Hematopoietic multipotent progenitor cell treated with erythropoietin and hydrocortisone succinate and interleukin-3 and kit ligand, for 8 days (in vitro differentiated cells): ENCODE measurements around the gene MEGF6.
"Not testable (repeated sequence)": the region's sequence is repeated elsewhere in the genome, so short reads cannot be mapped to it uniquely, and the experiment has no call there.

ENCODE experiments used
- DNase-seq: peaks from one replicate; pipeline ENCODE4 v3.0.0-alpha.2; 2015

Gene MEGF6

DNA sequence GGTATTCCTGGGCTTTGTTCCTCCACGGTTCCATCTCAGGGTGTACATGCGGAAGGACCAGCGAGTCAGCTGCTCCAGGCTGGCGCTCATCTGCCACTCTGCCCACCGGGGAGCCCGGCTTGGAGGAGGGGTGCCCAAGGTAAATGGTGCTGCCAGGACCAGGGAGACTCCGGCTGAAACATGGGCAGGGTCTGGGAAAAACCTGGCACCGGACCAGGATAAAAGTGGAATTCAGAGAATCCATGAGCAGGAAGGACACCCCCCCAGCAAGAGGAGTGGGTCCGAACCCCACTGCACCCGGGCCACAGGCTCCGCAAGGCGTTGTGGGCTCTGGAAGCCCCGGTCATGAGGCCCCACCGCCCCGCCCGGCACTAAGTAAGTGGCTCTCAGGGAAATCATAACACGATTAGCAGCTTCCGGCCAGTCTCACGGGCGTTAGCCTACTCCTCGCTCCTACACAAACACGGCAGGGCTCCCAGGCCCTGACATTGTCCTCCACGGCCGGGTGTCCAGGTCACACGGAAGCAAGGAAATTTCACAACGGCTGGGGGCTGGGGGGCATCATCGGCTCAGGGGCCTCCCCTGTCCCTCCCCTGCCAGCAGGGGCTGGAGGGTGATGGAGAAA, 21.1 kb downstream of the MEGF6 start:
- no peak for DNase-seq

DNA sequence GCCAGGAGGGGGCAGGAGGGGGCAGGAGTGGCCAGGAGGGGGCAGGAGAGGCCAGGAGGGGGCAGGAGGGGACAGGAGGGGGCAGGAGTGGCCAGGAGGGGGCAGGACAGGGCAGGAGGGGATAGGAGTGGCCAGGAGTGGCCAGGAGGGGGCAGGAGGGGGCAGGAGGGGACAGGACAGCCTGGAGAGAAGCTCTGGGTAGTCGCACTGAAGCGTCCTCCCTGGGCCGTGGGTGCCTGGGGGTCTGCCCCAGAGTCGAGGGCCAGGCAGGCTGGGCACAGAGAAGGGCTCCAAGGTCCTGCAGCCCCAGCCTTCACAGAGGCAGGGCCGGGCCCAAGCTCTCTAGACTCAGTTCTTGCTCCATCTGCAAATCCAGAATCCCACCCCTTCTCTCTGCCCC, 22.9 kb downstream of the MEGF6 start:
- no peak for DNase-seq

DNA sequence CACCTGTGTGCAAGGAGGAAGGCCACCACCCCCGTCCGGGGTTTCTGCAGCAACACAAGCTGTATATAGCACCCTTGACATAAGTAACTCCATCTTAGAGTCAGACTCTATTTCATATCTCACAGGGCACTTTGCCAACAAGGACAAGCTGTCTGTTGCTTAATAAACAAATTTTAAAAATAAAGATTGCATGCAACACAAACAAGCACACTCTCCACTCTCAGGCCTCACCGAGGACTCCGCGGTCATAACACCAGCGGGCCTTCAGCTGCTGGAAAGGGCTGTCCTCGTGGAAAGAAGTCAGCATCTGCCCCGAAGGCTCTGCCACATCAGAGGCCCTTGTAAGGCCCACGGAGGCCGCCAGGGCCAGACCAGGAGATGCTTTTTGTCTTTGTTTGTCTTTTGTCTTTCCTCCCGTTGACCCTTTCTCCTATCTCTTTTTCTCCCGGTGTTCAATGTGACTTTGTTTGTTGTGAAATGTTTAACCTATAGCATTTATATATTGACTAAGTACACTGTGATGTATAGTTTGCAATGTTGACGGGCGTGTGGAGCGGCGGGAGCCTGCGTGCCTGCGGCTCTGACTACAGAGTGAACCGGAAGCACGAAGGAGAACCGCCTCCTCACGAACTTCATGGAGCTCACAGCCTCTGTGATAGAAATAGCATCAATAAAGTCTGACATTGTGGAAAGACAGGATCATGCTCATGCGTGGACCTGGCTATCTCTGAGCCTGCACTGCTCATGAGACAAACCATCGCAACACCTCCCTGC, 24.1 kb downstream of the MEGF6 start:
- DNase-seq: no peak

DNA sequence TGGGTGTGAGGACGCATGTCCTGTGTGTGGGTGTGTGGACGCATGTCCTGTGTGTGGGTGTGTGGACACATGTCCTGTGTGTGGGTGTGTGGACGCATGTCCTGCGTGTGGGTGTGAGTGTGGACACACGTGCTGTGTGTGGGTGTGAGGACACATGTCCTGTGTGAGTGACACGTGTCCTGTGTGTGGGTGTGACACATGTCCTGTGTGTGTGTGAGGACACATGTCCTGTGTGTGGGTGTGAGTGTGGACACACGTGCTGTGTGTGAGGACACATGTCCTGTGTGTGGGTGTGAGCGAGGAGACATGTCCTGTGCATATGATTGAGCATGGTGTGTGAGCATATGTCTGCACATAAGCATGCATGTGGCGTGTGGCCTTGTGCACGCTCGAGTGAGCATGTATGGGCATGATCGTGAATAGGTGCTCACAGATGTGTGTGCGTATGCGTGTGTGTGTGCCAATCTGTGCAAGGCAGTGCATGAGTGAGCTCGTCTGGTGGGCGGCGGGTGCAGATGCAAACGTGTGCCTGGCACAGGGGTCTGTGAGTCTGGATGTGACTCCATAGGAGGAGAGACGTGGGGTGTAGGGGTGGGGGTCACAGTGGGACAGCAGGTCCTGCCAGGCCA, 25.3 kb downstream of the MEGF6 start:
- DNase-seq: no peak

DNA sequence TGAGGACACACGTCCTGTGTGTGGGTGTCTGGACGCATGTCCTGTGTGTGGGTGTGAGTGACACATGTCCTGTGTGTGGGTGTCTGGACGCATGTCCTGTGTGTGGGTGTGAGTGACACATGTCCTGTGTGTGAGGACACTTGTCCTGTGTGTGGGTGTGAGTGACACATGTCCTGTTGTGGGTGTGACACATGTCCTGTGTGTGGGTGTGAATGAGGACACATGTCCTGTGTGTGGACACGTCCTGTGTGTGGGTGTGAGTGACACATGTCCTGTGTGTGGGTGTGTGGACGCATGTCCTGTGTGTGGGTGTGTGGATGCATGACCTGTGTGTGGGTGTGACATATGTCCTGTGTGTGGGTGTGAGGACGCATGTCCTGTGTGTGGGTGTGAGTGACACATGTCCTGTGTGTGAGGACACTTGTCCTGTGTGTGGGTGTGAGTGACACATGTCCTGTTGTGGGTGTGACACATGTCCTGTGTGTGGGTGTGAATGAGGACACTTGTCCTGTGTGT, 25.9 kb downstream of the MEGF6 start:
- not testable (repeated sequence) for DNase-seq

GRCh38 chr1:3584915-3585314, 26.4 kb downstream of the MEGF6 start:
- no peak for DNase-seq

DNA sequence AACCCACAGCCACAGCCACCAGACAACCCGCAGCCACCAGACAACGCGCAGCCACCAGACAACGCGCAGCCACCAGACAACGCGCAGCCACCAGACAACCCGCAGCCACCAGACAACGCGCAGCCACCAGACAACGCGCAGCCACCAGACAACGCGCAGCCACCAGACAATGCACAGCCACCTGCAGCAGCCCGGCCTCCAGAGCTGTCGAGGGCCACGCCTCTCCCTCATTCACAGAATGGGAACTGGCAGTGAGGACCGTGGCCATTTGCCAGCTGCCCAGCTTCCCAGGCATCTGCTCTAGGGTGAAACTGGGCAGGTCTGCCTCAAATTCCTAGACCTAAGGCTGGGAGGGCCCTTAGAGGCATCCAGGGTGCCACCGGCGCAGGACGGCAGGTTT, 27.6 kb downstream of the MEGF6 start:
- not testable (repeated sequence) for DNase-seq

DNA sequence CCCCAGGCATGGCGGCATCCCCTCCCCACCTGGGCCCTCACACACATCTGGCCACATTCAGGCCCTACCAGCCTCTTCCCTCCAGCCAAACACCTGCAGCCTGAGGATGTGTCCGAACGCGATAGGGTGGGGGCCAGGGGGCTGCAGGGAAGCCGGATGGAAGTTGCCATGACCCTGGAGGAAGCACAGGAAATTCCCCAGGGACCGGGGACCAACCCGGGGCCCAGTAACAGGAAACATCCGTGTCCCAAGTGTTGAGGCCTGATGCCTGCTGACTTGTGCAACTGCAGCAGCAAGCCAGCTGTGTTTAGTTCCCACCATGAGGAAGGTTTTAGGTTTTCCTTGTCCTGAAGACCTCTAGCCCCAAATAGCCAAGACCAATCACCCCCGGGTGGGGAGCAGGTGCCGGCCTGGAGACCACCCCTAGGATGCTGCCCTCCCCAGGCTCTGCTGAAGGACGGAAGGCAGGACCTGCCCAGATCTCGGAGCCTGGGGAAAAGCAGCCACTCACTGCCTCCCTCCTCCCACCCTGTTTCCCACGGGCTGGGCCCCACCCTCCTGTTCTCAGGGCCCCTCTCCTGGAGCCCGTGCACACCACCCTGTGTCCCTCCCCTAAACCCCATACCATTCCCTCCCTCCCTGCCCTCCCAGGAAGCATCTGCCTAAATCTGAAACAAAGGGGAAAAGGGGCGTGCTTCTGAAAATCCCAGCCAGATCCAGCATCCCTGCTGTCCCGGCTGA, 29.8 kb downstream of the MEGF6 start:
- DNase-seq: no peak

GRCh38 chr1:3580231-3580630, 31.1 kb downstream of the MEGF6 start:
- DNase-seq: no peak

DNA sequence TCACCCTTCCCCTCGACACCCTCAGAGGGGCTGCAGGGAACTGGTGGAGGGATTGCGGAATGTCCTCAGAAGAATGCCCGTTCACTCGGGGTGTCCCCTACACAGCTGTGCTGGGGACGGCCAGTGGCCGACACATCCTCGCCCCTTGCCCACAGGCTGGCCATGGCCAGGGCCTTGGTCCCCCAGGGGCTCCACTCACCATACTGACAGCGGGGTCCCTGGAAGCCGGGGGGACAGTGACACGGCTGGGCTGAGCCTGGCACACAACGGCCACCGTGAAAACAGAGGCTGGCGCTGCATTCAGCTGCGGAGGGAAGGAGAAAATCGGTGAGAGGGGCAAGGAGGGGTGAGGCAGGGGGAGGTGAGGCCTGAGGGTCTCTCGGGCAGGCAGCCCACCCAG, 31.7 kb downstream of the MEGF6 start:
- no peak for DNase-seq

DNA sequence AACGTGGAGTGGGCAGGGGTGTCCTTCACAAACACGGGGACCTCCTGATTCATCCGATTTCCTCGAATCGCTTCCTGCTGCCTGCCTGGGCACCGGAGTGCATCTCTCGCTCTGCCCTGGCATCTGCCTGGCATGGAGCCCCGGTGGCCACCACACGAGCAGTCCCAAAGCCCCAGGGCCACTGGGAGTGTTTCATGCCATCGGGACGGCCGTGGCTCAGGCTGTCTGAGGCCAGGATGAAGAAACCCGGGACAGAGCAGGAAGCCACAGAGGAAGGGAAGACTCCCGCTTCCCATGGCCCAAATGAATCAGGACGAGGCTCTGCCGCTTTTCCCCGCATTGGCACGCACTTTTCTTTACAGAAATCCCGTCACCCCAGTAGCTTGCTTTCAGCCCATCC, 32.4 kb downstream of the MEGF6 start:
- DNase-seq: no peak

DNA sequence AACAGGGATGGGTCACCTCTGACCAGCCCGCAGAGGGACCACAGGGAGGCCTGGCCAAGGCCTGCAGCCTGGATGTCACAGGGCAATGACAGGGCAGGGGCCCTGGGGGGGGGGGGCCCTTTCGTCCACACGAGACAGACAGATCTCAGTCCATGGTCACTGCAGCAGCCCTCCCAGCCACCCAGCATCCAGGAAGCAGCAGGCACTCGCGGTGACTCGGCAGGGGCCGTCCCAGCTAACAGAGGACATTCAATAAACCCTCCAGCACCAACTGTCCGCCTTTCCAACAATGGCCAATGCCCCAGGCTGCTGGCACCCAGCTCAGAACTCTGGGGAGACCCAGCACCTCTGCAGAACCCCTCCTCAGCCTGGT, 32.9 kb downstream of the MEGF6 start:
- DNase-seq: no peak

GRCh38 chr1:3577711-3578432, 33.4 kb downstream of the MEGF6 start:
- DNase-seq: no peak

DNA sequence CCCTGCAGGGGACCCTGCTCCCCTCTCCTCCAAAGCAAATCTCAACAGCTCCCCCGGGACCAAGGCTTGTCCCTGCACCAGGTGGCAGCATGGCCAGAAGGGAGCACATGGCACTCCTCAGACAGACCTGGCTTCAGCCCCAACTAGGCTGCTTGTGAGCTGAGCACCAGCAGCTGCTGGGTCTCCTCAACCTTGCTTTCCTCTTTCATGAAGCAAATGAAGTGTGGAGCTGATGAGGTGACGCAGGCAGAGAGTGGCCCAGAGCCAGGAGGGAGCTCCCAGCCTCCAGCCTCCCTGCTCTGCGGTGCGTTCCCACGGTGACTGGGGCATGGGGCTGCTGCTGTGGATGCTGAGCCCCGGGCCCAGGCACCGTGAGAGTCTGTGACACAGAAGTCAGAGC, 34.0 kb downstream of the MEGF6 start:
- DNase-seq: no peak

DNA sequence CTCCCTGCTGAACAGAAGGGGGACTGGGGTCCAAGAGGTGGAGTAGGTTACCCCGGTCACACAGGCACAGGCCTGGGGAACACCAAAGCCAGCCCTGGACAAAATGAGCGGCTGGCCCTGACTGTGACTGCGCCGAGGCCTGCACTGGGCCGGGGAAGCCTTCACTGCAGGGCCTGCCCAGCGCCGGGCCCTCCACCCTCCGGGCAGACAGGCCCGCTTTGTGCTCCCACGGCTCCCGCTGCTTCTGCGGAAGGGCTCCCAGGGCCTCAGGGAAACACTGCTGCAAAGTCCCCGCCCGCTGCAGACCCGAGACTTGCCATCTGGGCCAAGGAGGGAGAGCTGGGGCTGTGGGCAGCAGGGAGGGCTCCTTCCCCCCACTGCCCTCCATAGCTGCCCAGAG, 35.3 kb downstream of the MEGF6 start:
- DNase-seq: no peak

DNA sequence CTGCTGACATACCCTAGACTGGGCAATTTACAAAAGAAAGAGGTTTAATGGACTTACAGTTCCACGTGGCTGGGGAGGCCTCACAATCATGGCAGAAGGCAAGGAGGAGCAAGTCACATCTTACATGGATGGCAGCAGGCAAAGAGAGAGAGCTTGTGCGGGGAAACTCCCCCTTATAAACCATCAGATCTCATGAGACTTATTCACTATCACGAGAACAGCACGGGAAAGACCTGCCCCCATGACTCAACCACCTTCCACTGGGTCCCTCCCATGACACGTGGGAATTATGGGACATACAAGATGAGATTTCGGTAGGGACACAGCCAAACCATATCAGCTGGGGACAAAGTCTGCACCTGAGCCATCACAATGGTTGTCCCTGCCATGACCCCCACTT, 35.8 kb downstream of the MEGF6 start:
- DNase-seq: not testable (repeated sequence)

DNA sequence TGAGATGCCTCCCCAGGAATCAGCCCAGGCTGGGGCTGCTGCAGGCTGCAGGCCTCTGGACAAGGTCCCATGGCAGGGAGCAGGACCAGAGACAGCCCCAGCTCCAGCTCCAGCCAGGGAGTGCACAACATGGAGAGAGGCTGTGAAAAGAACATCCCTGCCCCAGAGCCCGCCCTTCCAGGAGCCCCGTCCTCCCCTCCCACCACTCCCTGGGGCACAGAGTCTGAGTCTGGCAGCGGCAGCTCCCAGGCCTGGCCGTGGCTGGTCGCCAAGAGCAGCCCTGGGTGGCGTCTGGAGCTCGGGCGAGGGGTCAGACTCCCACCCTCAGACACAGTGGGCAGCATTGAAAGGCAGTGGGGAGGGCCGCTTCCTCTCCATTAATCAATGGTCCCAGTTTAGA, 37.8 kb downstream of the MEGF6 start:
- DNase-seq: no peak

DNA sequence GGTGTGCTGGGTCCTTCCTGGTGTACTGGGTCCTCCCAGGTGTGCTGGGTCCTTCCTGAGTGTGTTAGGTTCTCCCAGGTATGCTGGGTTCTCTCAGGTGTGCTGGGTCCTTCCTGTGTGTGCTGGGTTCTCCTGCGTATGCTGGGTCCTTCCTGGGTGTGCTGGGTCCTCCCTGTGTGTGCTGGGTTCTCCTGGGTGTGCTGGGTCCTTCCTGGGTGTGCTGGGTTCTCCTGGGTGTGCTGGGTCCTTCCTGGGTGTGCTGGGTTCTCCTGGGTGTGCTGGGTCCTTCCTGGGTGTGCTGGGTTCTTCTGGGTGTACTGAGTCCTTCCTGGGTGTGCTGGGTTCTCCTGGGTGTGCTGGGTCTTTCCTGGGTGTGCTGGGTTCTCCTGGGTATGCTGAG, 38.7 kb downstream of the MEGF6 start:
- DNase-seq: not testable (repeated sequence)

DNA sequence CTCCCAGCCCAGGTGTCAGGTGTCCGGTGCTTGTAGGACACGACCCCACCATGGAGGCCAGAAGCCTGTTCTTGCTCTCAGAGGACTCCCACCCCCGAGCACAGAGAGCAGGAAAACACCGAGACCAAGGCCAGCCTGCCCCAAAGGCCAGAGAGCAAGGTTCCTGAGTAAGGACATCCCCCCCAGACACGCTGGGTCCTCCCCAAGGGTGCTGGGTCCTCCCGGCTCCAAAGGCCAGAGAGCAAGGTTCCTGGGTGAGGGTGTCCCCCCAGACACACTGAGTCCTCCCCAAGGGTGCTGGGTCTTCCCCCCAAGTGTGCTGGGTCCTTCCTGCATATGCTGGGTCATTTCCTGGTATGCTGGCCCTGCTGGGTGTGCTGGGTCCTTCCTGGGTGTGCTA, 40.0 kb downstream of the MEGF6 start:
- DNase-seq: no peak

GRCh38 chr1:3570066-3570986, 41.0 kb downstream of the MEGF6 start:
- no peak for DNase-seq

- no peak for DNase-seq
Measured at GRCh38 chr1:3569436-3569835, 41.9 kb downstream of the MEGF6 start.
